Ovary (tissue), 3 donors: Measurements from ENCODE around the gene ZNF197.

Source experiments
- CTCF ChIP-seq, 3 donors: fragments of 450-650 bp in 2 of 3; fragments of 200-600 bp in 1 of 3; IDR thresholded peaks; one replicate each; pipeline versions ENCODE4 v1.5.1 to v1.8.0; 2016 to 2022; ENCODE audit warnings: antibody characterized with exemption in 3 of 3, mild to moderate bottlenecking in 1 of 3
- EP300 ChIP-seq: sonication (generic); formaldehyde crosslinking; IDR thresholded peaks from one replicate; pipeline ENCODE4 v1.6.1; 2017; ENCODE audit warnings: antibody characterized with exemption
- POLR2A ChIP-seq: fragments of 450-650 bp; IDR thresholded peaks from one replicate; pipeline ENCODE4 v1.6.1; 2017; ENCODE audit warnings: antibody characterized with exemption, mild to moderate bottlenecking, moderate library complexity
- donor health status: DM: no; HTN: no; CAD: no.

GRCh38 chr3:44601749-44602148 is 23.1 kb upstream of the ZNF197 start:
- TF ChIP-seq CTCF (IDR thresholded peaks at IDR 0.05) (no peak), EP300 (no peak), POLR2A (no peak)
